IMR-90 (cell line): ENCODE data around the gene UNC50. TPM values are rescaled to one million over a fixed set of nuclear protein-coding genes. Genes with fewer than 3 reads are reported as not detected.

Experiments used
- ATAC-seq: fragments of 200-7000 bp; cut with Tn5 transposase; 2 replicates; pipeline ENCODE4 v1.9.1; 2020; ENCODE audit warnings: low read depth, mild to moderate bottlenecking, moderate library complexity
- BruUV-seq: library from RNA; stranded (reverse); fragments of 400-500 nt; replicated peaks from 2 replicates; lab custom pipeline; 2021; lab: Mats Ljungman, UMichigan
- CTCF ChIA-PET: fragments of 300-600 bp; formaldehyde crosslinking; extraction: SDS; loops from one replicate; lab custom pipeline; 2021; ENCODE audit warnings: antibody characterized with exemption; lab: Yijun Ruan, JAX
- POLR2A ChIA-PET: fragments of 300-600 bp; sonication (Branson Sonifier 250); formaldehyde crosslinking; loops from one replicate; lab custom pipeline; 2022; ENCODE audit warnings: antibody characterized with exemption; ENCODE audit not compliant: unreplicated experiment; lab: Charles Lee
- DNase-seq: peaks from one replicate; pipeline ENCODE4 v3.0.0; 2013
- H2AFZ ChIP-seq: replicated peaks from 2 replicates; pipeline ENCODE3; 2013; ENCODE audit warnings: low read length, mild to moderate bottlenecking; ENCODE audit not compliant: poor library complexity
- H2AK5ac ChIP-seq: 2 replicates; pipeline ENCODE4 v1.6.1; 2013; ENCODE audit warnings: low read depth, low read length, inconsistent platforms
- H2AK9ac ChIP-seq: replicated peaks from 2 replicates; pipeline ENCODE3; 2013; ENCODE audit warnings: mild to moderate bottlenecking, low read depth, low read length, moderate library complexity; ENCODE audit not compliant: poor library complexity
- H2BK120ac ChIP-seq: 2 replicates; pipeline ENCODE4 v1.6.1; 2013; ENCODE audit warnings: low read depth, low read length, inconsistent platforms
- H2BK15ac ChIP-seq: 3 replicates; pipeline ENCODE4 v1.6.1; 2013; ENCODE audit warnings: low read depth, low read length, inconsistent platforms
- H2BK20ac ChIP-seq: 2 replicates; pipeline ENCODE4 v1.6.1; 2013; ENCODE audit warnings: low read depth, mild to moderate bottlenecking, inconsistent platforms, low read length, moderate library complexity
- H2BK5ac ChIP-seq: 2 replicates; pipeline ENCODE4 v1.6.1; 2013; ENCODE audit warnings: mild to moderate bottlenecking, low read depth, low read length, inconsistent platforms; ENCODE audit not compliant: poor library complexity, severe bottlenecking
- H3K14ac ChIP-seq: replicated peaks from 2 replicates; pipeline ENCODE4 v1.6.1; 2013; ENCODE audit warnings: low read depth, low read length, inconsistent platforms
- H3K18ac ChIP-seq: 2 replicates; pipeline ENCODE4 v1.6.1; 2013; ENCODE audit warnings: low read depth, low read length, control low read depth
- H3K23ac ChIP-seq: 2 replicates; pipeline ENCODE4 v1.6.1; 2013; ENCODE audit warnings: low read depth, low read length, inconsistent platforms
- H3K27ac ChIP-seq: 2 replicates; pipeline ENCODE4 v1.5.1; 2013; ENCODE audit warnings: mild to moderate bottlenecking, control low read depth, low read length; ENCODE audit not compliant: insufficient read depth
- H3K27me3 ChIP-seq: 2 replicates; pipeline ENCODE4 v1.6.1; 2013; ENCODE audit warnings: low read length; ENCODE audit not compliant: control insufficient read depth, insufficient read depth
- H3K36me3 ChIP-seq: 2 replicates; pipeline ENCODE4 v1.6.1; 2013; ENCODE audit warnings: low read length, mixed read lengths; ENCODE audit not compliant: control insufficient read depth, insufficient read depth
- H3K4ac ChIP-seq: 2 replicates; pipeline ENCODE4 v1.6.1; 2013; ENCODE audit warnings: low read depth, low read length, inconsistent platforms
- H3K4me1 ChIP-seq: 2 replicates; pipeline ENCODE4 v1.6.1; 2013; ENCODE audit warnings: low read length, mixed read lengths; ENCODE audit not compliant: control insufficient read depth, insufficient read depth
- H3K4me2 ChIP-seq: 2 replicates; pipeline ENCODE4 v1.6.1; 2013; ENCODE audit warnings: low read depth, mild to moderate bottlenecking, control low read depth, low read length, moderate library complexity
- H3K4me3 ChIP-seq: 2 replicates; pipeline ENCODE4 v1.5.1; 2013; ENCODE audit warnings: low read depth, mild to moderate bottlenecking, control low read depth, low read length, moderate library complexity; ENCODE audit not compliant: insufficient read depth
- H3K56ac ChIP-seq: 2 replicates; pipeline ENCODE4 v1.6.1; 2013; ENCODE audit warnings: low read length, inconsistent platforms; ENCODE audit not compliant: insufficient read depth; ENCODE audit errors: extremely low read depth
- H3K79me1 ChIP-seq, 2 experiments: 2 replicates each; pipeline ENCODE4 v1.6.1; 2013; ENCODE audit warnings: low read length in 2 of 2, inconsistent platforms in 1 of 2, low read depth in 1 of 2
- H3K9ac ChIP-seq: 2 replicates; pipeline ENCODE4 v1.6.1; 2013; ENCODE audit warnings: low read depth, low read length, control low read depth
- H3K9me1 ChIP-seq: 2 replicates; pipeline ENCODE4 v1.6.1; 2013; ENCODE audit warnings: low read length, inconsistent platforms; ENCODE audit not compliant: insufficient read depth
- H3K9me3 ChIP-seq: 2 replicates; pipeline ENCODE4 v1.6.1; 2013; ENCODE audit warnings: low read length; ENCODE audit not compliant: control insufficient read depth, insufficient read depth
- H4K20me1 ChIP-seq: 2 replicates; pipeline ENCODE4 v1.6.1; 2013; ENCODE audit warnings: low read length, inconsistent platforms; ENCODE audit not compliant: insufficient read depth
- H4K5ac ChIP-seq: 2 replicates; pipeline ENCODE4 v1.6.1; 2013; ENCODE audit warnings: mild to moderate bottlenecking, low read depth, low read length, control low read depth
- H4K8ac ChIP-seq, 2 experiments: 2 replicates each; pipeline ENCODE4 v1.6.1; 2013; ENCODE audit warnings: low read depth in 2 of 2, low read length in 2 of 2, control low read depth in 1 of 2, inconsistent platforms in 1 of 2
- H4K91ac ChIP-seq: 2 replicates; pipeline ENCODE4 v1.6.1; 2013; ENCODE audit warnings: low read depth, low read length, inconsistent platforms; ENCODE audit not compliant: insufficient read depth
- MAZ ChIP-seq: IDR thresholded peaks from 2 replicates; pipeline ENCODE4 v1.6.1; 2012; ENCODE audit warnings: low read depth, mild to moderate bottlenecking, low read length, improper control_type of control experiment, moderate library complexity, borderline replicate concordance
- RAD21 ChIP-seq: IDR thresholded peaks from 2 replicates; pipeline ENCODE4 v1.6.1; 2012; ENCODE audit warnings: low read length, improper control_type of control experiment
- RCOR1 ChIP-seq: IDR thresholded peaks from 2 replicates; pipeline ENCODE4 v1.6.1; 2012; ENCODE audit warnings: mild to moderate bottlenecking, low read length, improper control_type of control experiment; ENCODE audit not compliant: insufficient replicate concordance
- WGBS, 2 experiments: methylation state at CpG; one replicate each; pipeline versions ENCODE4 v1.1.5 to v1.1.7; 2013; ENCODE audit warnings: missing lambda C conversion rate in 2 of 2; ENCODE audit not compliant: insufficient read length in 1 of 2; ENCODE audit errors: extremely low coverage in 2 of 2; 5-methylcytosine and 5-hydroxymethylcytosine counted together
- dilution Hi-C: fragments of 300-500 bp; cut with HindIII; formaldehyde crosslinking; loops from one replicate; pipeline ENCODE4 v1.14.3; 2018; ENCODE audit warnings: low sequenced_read_pairs; ENCODE audit not compliant: unreplicated experiment
- in situ Hi-C: fragments of 300-500 bp; cut with MboI; formaldehyde crosslinking; loops from 3 replicates; pipeline ENCODE4 v1.14.3; 2019; ENCODE audit warnings: low sequenced_read_pairs, inconsistent platforms, mixed read lengths
- intact Hi-C: fragments of 100-400 bp; cut with micrococcal nuclease; formaldehyde crosslinking; loops from 2 replicates; pipeline ENCODE4 v1.10.0; 2022
- polyA plus RNA-seq, 3 experiments: library from polyadenylated mRNA; depleted of rRNA; stranded (reverse); fragments of >200 nt; gene quantifications; 2 replicates each; pipeline ENCODE4 v1.2.3, GENCODE V29; 2012; ENCODE audit warnings: low replicate concordance in 1 of 3
- total RNA-seq: library from RNA; depleted of rRNA; stranded (reverse); fragments of >200 nt; gene quantifications from 2 replicates; pipeline ENCODE4 v1.2.3, GENCODE V29; 2012
- TF ChIP-seq, protein P1 (sequence below): fragments of 150-350 bp; IDR thresholded peaks from 2 replicates; pipeline ENCODE4 v1.6.1; 2016; ENCODE audit warnings: low read depth, mild to moderate bottlenecking, low read length, moderate library complexity, borderline replicate concordance

Gene UNC50
- total and polyA plus RNA-seq, 2 of the 4 experiments (the other 2 are of a cell fraction) = 18.3 to 34.1 TPM

DNA sequence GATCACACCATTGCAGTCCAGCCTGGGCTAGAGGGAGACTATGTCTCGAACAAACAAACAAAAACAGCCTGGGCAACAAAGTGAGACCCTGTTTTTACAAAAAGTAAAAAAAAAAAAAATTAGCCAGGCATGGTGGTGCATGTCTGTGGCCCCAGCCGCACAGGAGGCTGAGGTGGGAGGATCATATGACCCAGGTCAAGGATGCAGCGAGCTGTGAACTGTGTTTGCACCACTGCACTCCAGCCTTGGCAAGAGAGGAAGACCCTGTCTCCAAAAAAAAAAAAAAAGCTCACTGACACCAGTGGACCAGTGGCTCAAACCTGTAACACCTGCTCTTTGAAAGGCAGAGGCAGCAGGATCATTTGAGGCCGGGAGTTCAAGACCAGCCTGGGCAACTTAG, 40.1 kb downstream of the UNC50 start:
- in situ Hi-C loops = loop anchor here (5.0 to 25.0 kb wide), 3 partner anchors 196 to 864 kb away; no protein-coding TSS in a partner anchor

More for the DNA sequence above, 40.1 kb downstream of the UNC50 start:
- H3K9ac ChIP-seq = no peak overlapping the region
- no peak overlapping the region for H2AK5ac ChIP-seq
- no peak overlapping the region for H2BK20ac ChIP-seq
- no peaks in the 10 kb centered on the region for H4K20me1 ChIP-seq
- no peak overlapping the region for H3K27ac ChIP-seq
- H3K4me2 ChIP-seq = no peak overlapping the region
- intact Hi-C loops (no loop called here), dilution Hi-C loops (no loop called here)
- no peak overlapping the region for H3K56ac ChIP-seq
- CTCF ChIA-PET = interaction anchor here (0.6 to 1.6 kb wide), 2 partner anchors 188 to 524 kb away, joined by 3 to 5 read pairs; no protein-coding TSS in a partner anchor
- H2BK15ac ChIP-seq = no peak overlapping the region
- H2BK120ac ChIP-seq = no peak overlapping the region
- TF ChIP-seq, protein P1, sequence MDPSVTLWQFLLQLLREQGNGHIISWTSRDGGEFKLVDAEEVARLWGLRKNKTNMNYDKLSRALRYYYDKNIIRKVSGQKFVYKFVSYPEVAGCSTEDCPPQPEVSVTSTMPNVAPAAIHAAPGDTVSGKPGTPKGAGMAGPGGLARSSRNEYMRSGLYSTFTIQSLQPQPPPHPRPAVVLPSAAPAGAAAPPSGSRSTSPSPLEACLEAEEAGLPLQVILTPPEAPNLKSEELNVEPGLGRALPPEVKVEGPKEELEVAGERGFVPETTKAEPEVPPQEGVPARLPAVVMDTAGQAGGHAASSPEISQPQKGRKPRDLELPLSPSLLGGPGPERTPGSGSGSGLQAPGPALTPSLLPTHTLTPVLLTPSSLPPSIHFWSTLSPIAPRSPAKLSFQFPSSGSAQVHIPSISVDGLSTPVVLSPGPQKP = no peak
- no peak for TF ChIP-seq MAZ
- no peak for TF ChIP-seq RCOR1
- no peak for TF ChIP-seq RAD21
- peaks cover 4% of the 10 kb centered on the region for H3K27me3 ChIP-seq
- WGBS, 2 experiments = no CpG with 5 or more reads among the region's 4 CpGs
- no peak overlapping the region for H2AFZ ChIP-seq
- H3K4ac ChIP-seq = no peak overlapping the region
- no peak overlapping the region for H4K8ac ChIP-seq
- no peaks in the 10 kb centered on the region for H3K9me3 ChIP-seq
- no TSS peak for BruUV-seq
- no peaks in the 10 kb centered on the region for H3K79me1 ChIP-seq
- no peaks in the 10 kb centered on the region for H3K9me1 ChIP-seq
- ATAC-seq = no peak
- H2AK9ac ChIP-seq = no peak overlapping the region
- H4K5ac ChIP-seq = no peak overlapping the region
- no peak overlapping the region for H2BK5ac ChIP-seq
- no peak overlapping the region for H3K4me3 ChIP-seq
- H3K36me3 ChIP-seq = no peaks in the 10 kb centered on the region
- H3K4me1 ChIP-seq = no peaks in the 10 kb centered on the region
- no peak overlapping the region for H4K91ac ChIP-seq
- POLR2A ChIA-PET = no interaction called here
- H3K18ac ChIP-seq = no peak overlapping the region
- DNase-seq = no peak
- H3K14ac ChIP-seq = no peak overlapping the region
- H3K23ac ChIP-seq = no peak overlapping the region
